HEK293 (cell line): ENCODE data around the gene ADAMTS17.

ENCODE experiments used
- CTCF ChIA-PET: fragments of 350-600 bp; formaldehyde crosslinking; extraction: SDS; loops from one replicate; lab custom pipeline; 2021; ENCODE audit warnings: antibody characterized with exemption; lab: Yijun Ruan, JAX
- POLR2A ChIA-PET: fragments of 300-600 bp; formaldehyde crosslinking; extraction: SDS; loops from one replicate; lab custom pipeline; 2020; ENCODE audit warnings: antibody characterized with exemption, inconsistent platforms; lab: Yijun Ruan, JAX
- H3K27ac ChIP-seq: fragments of 200-500 bp; sonication (Bioruptor generic); 2 replicates; pipeline ENCODE4 v1.5.1; 2014; ENCODE audit warnings: low read depth, low read length, control low read depth, inconsistent platforms; ENCODE audit errors: extremely low read depth
- H3K36me3 ChIP-seq, 2 experiments: fragments of 200-500 bp in 1 of 2; sonication (Bioruptor generic) in 1 of 2; 1 replicate in 1 of 2; 2 replicates in 1 of 2; pipeline ENCODE4 v1.5.1; 2014 to 2017; ENCODE audit warnings: inconsistent platforms in 2 of 2, low read length in 2 of 2; ENCODE audit not compliant: control insufficient read depth in 2 of 2, insufficient read depth in 1 of 2
- H3K4me1 ChIP-seq: fragments of 200-500 bp; sonication (Bioruptor generic); 2 replicates; pipeline ENCODE4 v1.5.1; 2014; ENCODE audit warnings: mild to moderate bottlenecking, low read length, inconsistent platforms; ENCODE audit not compliant: control insufficient read depth, insufficient read depth
- H3K4me3 ChIP-seq: 2 replicates; pipeline ENCODE4 v1.5.1; 2011; ENCODE audit warnings: low read depth, mild to moderate bottlenecking, control low read depth, low read length, moderate library complexity
- H3K9me3 ChIP-seq: fragments of 200-500 bp; sonication (Bioruptor generic); 2 replicates; pipeline ENCODE4 v1.5.1; 2014; ENCODE audit warnings: low read depth, low read length, inconsistent platforms; ENCODE audit not compliant: control insufficient read depth, insufficient read depth
- BCL6B ChIP-seq: fragments of 450-650 bp; formaldehyde crosslinking; IDR thresholded peaks from 2 replicates; pipeline ENCODE4 v1.5.1; 2017; ENCODE audit warnings: missing biosample characterization, missing genetic modification characterization
- GLI4 ChIP-seq: fragments of 450-650 bp; formaldehyde crosslinking; IDR thresholded peaks from 2 replicates; pipeline ENCODE4 v1.5.1; 2016; ENCODE audit warnings: missing biosample characterization, missing genetic modification characterization
- KLF16 ChIP-seq: fragments of 450-650 bp; formaldehyde crosslinking; IDR thresholded peaks from 2 replicates; pipeline ENCODE4 v1.5.1; 2017; ENCODE audit warnings: missing biosample characterization, missing genetic modification characterization
- KLF8 ChIP-seq: fragments of 450-650 bp; formaldehyde crosslinking; IDR thresholded peaks from 2 replicates; pipeline ENCODE4 v1.5.1; 2016; ENCODE audit warnings: missing biosample characterization, missing genetic modification characterization
- KLF9 ChIP-seq: fragments of 450-650 bp; formaldehyde crosslinking; IDR thresholded peaks from 2 replicates; pipeline ENCODE4 v1.5.1; 2016; ENCODE audit warnings: missing biosample characterization, missing genetic modification characterization, low read depth
- OSR2 ChIP-seq: fragments of 450-650 bp; formaldehyde crosslinking; IDR thresholded peaks from 2 replicates; pipeline ENCODE4 v1.5.1; 2016; ENCODE audit warnings: missing biosample characterization, missing genetic modification characterization
- REST ChIP-seq: fragments of 450-650 bp; formaldehyde crosslinking; IDR thresholded peaks from 2 replicates; pipeline ENCODE4 v1.5.1; 2016; ENCODE audit warnings: missing biosample characterization, missing genetic modification characterization
- TCF7L2 ChIP-seq: IDR thresholded peaks from 2 replicates; pipeline ENCODE4 v1.6.1; 2011; ENCODE audit warnings: low read depth, mild to moderate bottlenecking, inconsistent platforms, low read length, moderate library complexity, borderline replicate concordance
- ZBTB1 ChIP-seq: fragments of 450-650 bp; formaldehyde crosslinking; IDR thresholded peaks from 2 replicates; pipeline ENCODE4 v1.5.1; 2016; ENCODE audit warnings: missing biosample characterization, missing genetic modification characterization
- ZFP41 ChIP-seq: fragments of 450-650 bp; formaldehyde crosslinking; IDR thresholded peaks from 2 replicates; pipeline ENCODE4 v1.5.1; 2016; ENCODE audit warnings: missing biosample characterization, missing genetic modification characterization, borderline replicate concordance
- ZNF133 ChIP-seq: fragments of 450-650 bp; formaldehyde crosslinking; IDR thresholded peaks from 2 replicates; pipeline ENCODE4 v1.5.1; 2016; ENCODE audit warnings: missing biosample characterization, missing genetic modification characterization
- ZNF148 ChIP-seq: fragments of 450-650 bp; formaldehyde crosslinking; IDR thresholded peaks from 2 replicates; pipeline ENCODE4 v1.5.0; 2017; ENCODE audit warnings: missing biosample characterization, missing genetic modification characterization, borderline replicate concordance
- ZNF174 ChIP-seq: fragments of 450-650 bp; formaldehyde crosslinking; IDR thresholded peaks from 2 replicates; pipeline ENCODE4 v1.5.0; 2017; ENCODE audit warnings: missing biosample characterization, mild to moderate bottlenecking, missing genetic modification characterization
- ZNF23 ChIP-seq: fragments of 450-650 bp; formaldehyde crosslinking; IDR thresholded peaks from 2 replicates; pipeline ENCODE4 v1.5.1; 2016; ENCODE audit warnings: missing biosample characterization, missing genetic modification characterization, borderline replicate concordance
- ZNF239 ChIP-seq: fragments of 450-650 bp; formaldehyde crosslinking; IDR thresholded peaks from 2 replicates; pipeline ENCODE4 v1.5.1; 2016; ENCODE audit warnings: missing biosample characterization, missing genetic modification characterization
- ZNF292 ChIP-seq: fragments of 450-650 bp; formaldehyde crosslinking; IDR thresholded peaks from 2 replicates; pipeline ENCODE4 v1.5.1; 2016; ENCODE audit warnings: low read depth, missing biosample characterization, missing genetic modification characterization, borderline replicate concordance
- ZNF362 ChIP-seq: fragments of 450-650 bp; formaldehyde crosslinking; IDR thresholded peaks from 2 replicates; pipeline ENCODE4 v1.5.1; 2016; ENCODE audit warnings: missing biosample characterization, missing genetic modification characterization
- ZNF398 ChIP-seq: fragments of 450-650 bp; formaldehyde crosslinking; IDR thresholded peaks from 2 replicates; pipeline ENCODE4 v1.5.1; 2017; ENCODE audit warnings: missing biosample characterization, missing genetic modification characterization
- ZNF433 ChIP-seq: fragments of 450-650 bp; formaldehyde crosslinking; IDR thresholded peaks from 2 replicates; pipeline ENCODE4 v1.5.1; 2016; ENCODE audit warnings: missing biosample characterization, missing genetic modification characterization, low read depth
- ZNF580 ChIP-seq: fragments of 450-650 bp; formaldehyde crosslinking; IDR thresholded peaks from 2 replicates; pipeline ENCODE4 v1.5.1; 2016; ENCODE audit warnings: missing biosample characterization, missing genetic modification characterization
- ZNF639 ChIP-seq: fragments of 450-650 bp; formaldehyde crosslinking; IDR thresholded peaks from 2 replicates; pipeline ENCODE4 v1.5.1; 2016; ENCODE audit warnings: missing biosample characterization, missing genetic modification characterization
- ZNF830 ChIP-seq: fragments of 450-650 bp; IDR thresholded peaks from 2 replicates; pipeline ENCODE4 v1.5.0; 2018; ENCODE audit warnings: missing biosample characterization, missing genetic modification characterization, low read depth, mild to moderate bottlenecking, moderate library complexity

Gene ADAMTS17

GRCh38 chr15:99978426-99978825 is 363.3 kb downstream of the ADAMTS17 start:
- H3K4me3 ChIP-seq, result no peak overlapping the region
- CTCF ChIA-PET, result interaction anchor here (0.5 to 1.8 kb wide), 2 partner anchors 17 to 839 kb away, joined by 3 to 4 read pairs; no protein-coding TSS in a partner anchor
- TF ChIP-seq ZNF830 (tag by site-specific recombination) (no peak), ZNF639 (no peak), ZNF398 (tag by site-specific recombination) (no peak), ZNF174 (tag by site-specific recombination) (no peak), GLI4 (tag by site-specific recombination) (no peak)
- TF ChIP-seq, all 188 proteins: peak for 0
- no peaks in the 10 kb centered on the region for H3K36me3 ChIP-seq
- POLR2A ChIA-PET, result no interaction called here
- H3K9me3 ChIP-seq, result no peaks in the 10 kb centered on the region
- no peaks in the 10 kb centered on the region for H3K4me1 ChIP-seq
- no peak overlapping the region for H3K27ac ChIP-seq

GRCh38 chr15:99977929-99978328 is 363.8 kb downstream of the ADAMTS17 start:
- H3K4me1 ChIP-seq, result no peaks in the 10 kb centered on the region
- H3K36me3 ChIP-seq, result no peaks in the 10 kb centered on the region
- H3K4me3 ChIP-seq, result no peak overlapping the region
- no peaks in the 10 kb centered on the region for H3K9me3 ChIP-seq
- ChIA-PET CTCF (interaction anchor here (0.5 to 1.8 kb wide), 3 partner anchors 17 to 839 kb away, joined by 3 to 4 read pairs (median 3); no protein-coding TSS in a partner anchor), POLR2A (no interaction called here)
- H3K27ac ChIP-seq, result no peak overlapping the region
- TF ChIP-seq ZFP41 (tag by site-specific recombination) (no peak), ZNF148 (tag by site-specific recombination) (no peak), ZNF362 (tag by site-specific recombination) (no peak), KLF8 (tag by site-specific recombination) (no peak), ZBTB1 (tag by site-specific recombination) (no peak), ZNF23 (no peak), ZNF292 (tag by site-specific recombination) (no peak), KLF9 (tag by site-specific recombination) (no peak), OSR2 (tag by site-specific recombination) (no peak), KLF16 (tag by site-specific recombination) (no peak), ZNF133 (no peak), TCF7L2 (no peak), ZNF239 (tag by site-specific recombination) (no peak), BCL6B (tag by site-specific recombination) (no peak), REST (tag by site-specific recombination) (no peak), ZNF433 (tag by site-specific recombination) (no peak), ZNF580 (tag by site-specific recombination) (no peak)
